Activated CD4-positive, alpha-beta memory T cell treated with anti-CD3 and anti-CD28 coated beads, Interleukin-2, amount 10 ng/mL, durations not matched to agents 7 days and 5 days (primary cell): ENCODE results near the gene MT1M. TPM values are rescaled to one million over a fixed set of nuclear protein-coding genes. Genes with fewer than 3 reads are reported as not detected.
"Not testable (repeated sequence)": the region's sequence is repeated elsewhere in the genome, so short reads cannot be mapped to it uniquely, and the experiment has no call there.

ENCODE experiments used
- CTCF ChIA-PET: fragments of 350-600 bp; sonication (Branson Sonifier 250); formaldehyde crosslinking; loops from one replicate; lab custom pipeline; 2021; ENCODE audit warnings: antibody characterized with exemption, inconsistent platforms; lab: Charles Lee
- POLR2A ChIA-PET: fragments of 350-600 bp; sonication (Branson Sonifier 250); formaldehyde crosslinking; loops from one replicate; lab custom pipeline; 2021; ENCODE audit warnings: antibody characterized with exemption; lab: Charles Lee
- DNase-seq: peaks from one replicate; pipeline ENCODE4 v3.0.0-alpha.2; 2020
- H3K27ac Mint-ChIP-seq: one replicate; pipeline ENCODE4 v1.8.0; 2021; ENCODE audit warnings: mild to moderate bottlenecking, mixed read lengths
- H3K27me3 Mint-ChIP-seq: one replicate; pipeline ENCODE4 v1.8.0; 2021; ENCODE audit warnings: mixed read lengths
- H3K36me3 Mint-ChIP-seq: one replicate; pipeline ENCODE4 v1.8.0; 2021; ENCODE audit warnings: low read depth, mixed read lengths
- H3K4me1 Mint-ChIP-seq: one replicate; pipeline ENCODE4 v1.8.0; 2021; ENCODE audit warnings: mixed read lengths
- H3K4me3 Mint-ChIP-seq: one replicate; pipeline ENCODE4 v1.8.0; 2021; ENCODE audit warnings: mild to moderate bottlenecking, mixed read lengths
- H3K9me3 Mint-ChIP-seq: one replicate; pipeline ENCODE4 v1.8.0; 2021; ENCODE audit warnings: mixed read lengths
- total RNA-seq, 2 experiments: library from RNA; stranded (reverse); gene quantifications; one replicate each; pipeline ENCODE4 v1.2.3, GENCODE V29; 2021

MT1M gene
- total RNA-seq: not detected

GRCh38 chr16:56632156-56632847 is at the start of gene MT1M:
MT1M (plus strand) TSS chr16:56632659; CDS start chr16:56632732, 73 bp downstream.
- Mint-ChIP-seq H3K4me3 (peak within 1 kb of the TSS; percentile 30), H3K27me3 (peaks cover 74% of the 10 kb centered on the region), H3K9me3 (no peaks in the 10 kb centered on the region), H3K36me3 (no peaks in the 10 kb centered on the region), H3K4me1 (peaks cover 27% of the 10 kb centered on the region), H3K27ac (no peak within 1 kb of the TSS)
- ChIA-PET POLR2A (interaction anchor here (2.5 kb wide), 1 partner anchor 15 kb away, joined by 5 read pairs; no protein-coding TSS in a partner anchor), CTCF (interaction anchor here (1.7 kb wide), 1 partner anchor 11 kb away, joined by 6 read pairs; no protein-coding TSS in a partner anchor)
- no peak for DNase-seq

- not testable (repeated sequence) for DNase-seq
- POLR2A ChIA-PET: interaction anchor here (1.2 to 1.4 kb wide), 3 partner anchors 26 to 100 kb away, joined by 3 to 4 read pairs (median 4); partner anchors contain the start of genes MT1G, MT1X and MT2A
Measured at GRCh38 chr16:56582911-56583310, 49.5 kb upstream of the MT1M start.

GRCh38 chr16:56583351-56584168 is 48.9 kb upstream of the MT1M start:
- POLR2A ChIA-PET: no interaction called here
- Mint-ChIP-seq H3K4me1 (no peaks in the 10 kb centered on the region), H3K4me3 (no peak overlapping the region), H3K36me3 (no peaks in the 10 kb centered on the region), H3K27me3 (peaks cover 42% of the 10 kb centered on the region), H3K9me3 (no peaks in the 10 kb centered on the region), H3K27ac (no peak overlapping the region)
- CTCF ChIA-PET: interaction anchor here (0.6 to 1.0 kb wide), 2 partner anchors 118 to 119 kb away, joined by 3 read pairs; no protein-coding TSS in a partner anchor
- DNase-seq: no peak

More at GRCh38 chr16:56582911-56583310, 49.5 kb upstream of the MT1M start:
- H3K4me3 Mint-ChIP-seq, H3K36me3 Mint-ChIP-seq, H3K9me3 Mint-ChIP-seq, H3K27ac Mint-ChIP-seq, H3K4me1 Mint-ChIP-seq: not testable (repeated sequence)
- H3K27me3 Mint-ChIP-seq: peaks cover 37% of the 10 kb centered on the region
- CTCF ChIA-PET: interaction anchor here (1.2 kb wide), 1 partner anchor 119 kb away, joined by 7 read pairs; no protein-coding TSS in a partner anchor

GRCh38 chr16:56584276-56584675 is 48.2 kb upstream of the MT1M start:
- Mint-ChIP-seq H3K4me1 (peaks cover 3% of the 10 kb centered on the region), H3K36me3 (no peaks in the 10 kb centered on the region), H3K4me3 (no peak overlapping the region), H3K27me3 (peaks cover 47% of the 10 kb centered on the region), H3K9me3 (no peaks in the 10 kb centered on the region), H3K27ac (no peak overlapping the region)
- ChIA-PET CTCF (interaction anchor here (1.0 kb wide), 1 partner anchor 118 kb away, joined by 3 read pairs; no protein-coding TSS in a partner anchor), POLR2A (no interaction called here)
- DNase-seq: no peak

- CTCF ChIA-PET: no interaction called here
- Mint-ChIP-seq H3K9me3 (no peaks in the 10 kb centered on the region), H3K27me3 (peaks cover 48% of the 10 kb centered on the region), H3K4me1 (peaks cover 14% of the 10 kb centered on the region), H3K36me3 (no peaks in the 10 kb centered on the region), H3K27ac (no peak overlapping the region), H3K4me3 (peak overlapping the region; percentile 66)
- DNase-seq: no peak
- POLR2A ChIA-PET: no interaction called here
Measured at GRCh38 chr16:56588781-56589140, 43.7 kb upstream of the MT1M start.

GRCh38 chr16:56589141-56590039 is 43.1 kb upstream of the MT1M start, which contains the start of gene MT3:
MT3 (plus strand) TSS chr16:56589528; CDS start chr16:56589591, 63 bp downstream.
- Mint-ChIP-seq H3K27ac (no peak within 1 kb of the TSS), H3K4me1 (peaks cover 14% of the 10 kb centered on the region), H3K9me3 (no peaks in the 10 kb centered on the region), H3K36me3 (no peaks in the 10 kb centered on the region), H3K27me3 (peaks cover 43% of the 10 kb centered on the region), H3K4me3 (peak within 1 kb of the TSS; percentile 66)
- ChIA-PET POLR2A (no interaction called here), CTCF (no interaction called here)
- DNase-seq: no peak

GRCh38 chr16:56591377-56592060 is 40.9 kb upstream of the MT1M start:
- Mint-ChIP-seq H3K27me3 (peaks cover 38% of the 10 kb centered on the region), H3K27ac (no peak overlapping the region), H3K36me3 (no peaks in the 10 kb centered on the region), H3K4me3 (no peak overlapping the region), H3K4me1 (peaks cover 14% of the 10 kb centered on the region), H3K9me3 (no peaks in the 10 kb centered on the region)
- no peak for DNase-seq
- ChIA-PET POLR2A (interaction anchor here (1.1 to 1.3 kb wide), 2 partner anchors 18 to 91 kb away, joined by 3 to 4 read pairs; no protein-coding TSS in a partner anchor), CTCF (interaction anchor here (1.3 kb wide), 1 partner anchor 110 kb away, joined by 6 read pairs; no protein-coding TSS in a partner anchor)

- POLR2A ChIA-PET: interaction anchor here (1.3 kb wide), 1 partner anchor 32 kb away, joined by 3 read pairs; the partner anchor contains the start of gene MT1E
- Mint-ChIP-seq H3K27ac (no peak overlapping the region), H3K9me3 (no peaks in the 10 kb centered on the region)
Measured at GRCh38 chr16:56593573-56594291, 38.7 kb upstream of the MT1M start.

GRCh38 chr16:56594292-56594619 is 38.2 kb upstream of the MT1M start:
- H3K27me3 Mint-ChIP-seq: peaks cover 37% of the 10 kb centered on the region
- H3K27ac Mint-ChIP-seq: no peak overlapping the region
- H3K4me3 Mint-ChIP-seq: no peak overlapping the region
- H3K36me3 Mint-ChIP-seq: no peaks in the 10 kb centered on the region
- no peaks in the 10 kb centered on the region for H3K9me3 Mint-ChIP-seq
- peaks cover 15% of the 10 kb centered on the region for H3K4me1 Mint-ChIP-seq
- DNase-seq: no peak
- ChIA-PET CTCF (interaction anchor here (1.0 to 1.2 kb wide), 2 partner anchors 49 to 108 kb away, joined by 3 to 5 read pairs; no protein-coding TSS in a partner anchor), POLR2A (no interaction called here)

More at GRCh38 chr16:56593573-56594291, 38.7 kb upstream of the MT1M start:
- Mint-ChIP-seq H3K4me3 (no peak overlapping the region), H3K27me3 (peaks cover 41% of the 10 kb centered on the region), H3K4me1 (peaks cover 17% of the 10 kb centered on the region), H3K36me3 (no peaks in the 10 kb centered on the region)
- CTCF ChIA-PET: interaction anchor here (1.0 to 1.2 kb wide), 2 partner anchors 50 to 108 kb away, joined by 3 to 5 read pairs; no protein-coding TSS in a partner anchor
- no peak for DNase-seq

GRCh38 chr16:56600398-56600999 is 32.0 kb upstream of the MT1M start:
- no peak overlapping the region for H3K27ac Mint-ChIP-seq
- no peaks in the 10 kb centered on the region for H3K36me3 Mint-ChIP-seq
- POLR2A ChIA-PET: interaction anchor here (0.7 to 1.3 kb wide), 5 partner anchors 9 to 101 kb away, joined by 3 to 5 read pairs (median 4); no protein-coding TSS in a partner anchor
- H3K4me3 Mint-ChIP-seq: no peak overlapping the region
- peaks cover 8% of the 10 kb centered on the region for H3K4me1 Mint-ChIP-seq
- no peaks in the 10 kb centered on the region for H3K9me3 Mint-ChIP-seq
- H3K27me3 Mint-ChIP-seq: peaks cover 33% of the 10 kb centered on the region
- CTCF ChIA-PET: interaction anchor here (0.7 to 2.3 kb wide), 16 partner anchors 10 to 200 kb away, joined by 3 to 21 read pairs (median 4); partner anchors contain the start of gene MT1E
- DNase-seq: peak; percentile 42
